Left ventricle myocardium inferior (tissue), 1 donor: ENCODE results near the gene DDX1. TPM values are rescaled to one million over a fixed set of nuclear protein-coding genes. Genes with fewer than 3 reads are reported as not detected.

Experiments used
- DNase-seq: peaks from one replicate; pipeline ENCODE4 v3.0.0-alpha.2; 2020
- H3K27ac ChIP-seq: fragments of 200-600 bp; replicated peaks from 2 replicates; pipeline ENCODE4 v1.8.0; 2021
- H3K27me3 ChIP-seq: fragments of 200-600 bp; 2 replicates; pipeline ENCODE4 v1.8.0; 2021; ENCODE audit warnings: low read depth
- H3K36me3 ChIP-seq: fragments of 200-600 bp; 2 replicates; pipeline ENCODE4 v1.8.0; 2021
- H3K4me1 ChIP-seq: fragments of 200-600 bp; 2 replicates; pipeline ENCODE4 v1.8.0; 2021
- H3K4me3 ChIP-seq: fragments of 200-600 bp; 2 replicates; pipeline ENCODE4 v1.8.0; 2021; ENCODE audit warnings: mild to moderate bottlenecking, moderate library complexity
- H3K9me3 ChIP-seq: fragments of 200-600 bp; replicated peaks from 2 replicates; pipeline ENCODE4 v1.8.0; 2021
- intact Hi-C: fragments of 100-400 bp; cut with micrococcal nuclease; formaldehyde crosslinking; loops from one replicate; pipeline ENCODE4 v1.11.0; 2022
- total RNA-seq: library from RNA; stranded (reverse); fragmentation: NEBNext Ultra II Directional; extraction: Animal tissue kit (Norgen Biotek cat#: 25700); gene quantifications from one replicate; pipeline ENCODE4 v1.2.1, GENCODE V29; 2021
- TF ChIP-seq, protein P1 (sequence below): fragments of 200-600 bp; IDR thresholded peaks from 2 replicates; pipeline ENCODE4 v1.8.0; 2021; ENCODE audit warnings: antibody characterized with exemption, mild to moderate bottlenecking, borderline replicate concordance
- donor health status: DM: no; HTN: yes; CAD: no; lungs with severe emphysema.

Gene DDX1
- total RNA-seq, 1 donor from 2014 or later: 156 TPM

DNA sequence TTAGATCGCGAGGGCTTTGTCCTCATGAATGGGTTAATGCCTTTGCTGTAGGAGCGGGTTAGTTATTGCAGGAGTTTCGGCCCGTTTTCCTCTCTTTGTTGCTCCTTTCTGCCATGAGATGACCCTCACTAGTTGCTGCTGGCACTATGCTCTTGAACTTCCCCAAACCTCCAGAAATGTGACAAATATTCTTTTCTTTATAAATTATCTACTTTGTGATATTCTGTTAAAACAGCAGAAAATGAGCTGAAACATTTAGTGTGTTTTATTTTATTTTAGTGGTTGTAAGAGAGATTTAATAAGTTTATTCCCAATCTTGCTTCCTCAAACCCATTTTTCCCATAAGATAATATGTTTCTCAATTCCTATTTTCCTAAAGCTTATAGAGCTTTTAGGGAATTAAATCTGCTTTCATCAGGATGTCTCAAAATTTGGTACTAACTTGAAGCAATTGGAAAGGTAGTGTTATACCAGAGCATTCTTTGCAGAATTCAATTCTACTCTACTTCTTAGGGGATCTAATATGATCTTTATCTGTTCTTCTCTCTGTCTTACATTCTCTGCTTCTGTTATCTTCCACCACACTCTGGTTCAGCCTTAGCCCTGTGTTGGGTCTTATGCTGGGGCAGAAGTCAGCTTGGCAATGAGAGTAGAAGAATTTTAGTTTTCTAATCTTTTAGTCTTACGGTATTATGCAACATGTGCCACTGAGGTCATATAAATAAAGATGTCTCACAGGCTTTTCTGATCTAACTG lies 23.1 kb downstream of the DDX1 start:
- no peak for DNase-seq
- intact Hi-C loops: no loop called here
- Histone ChIP-seq H3K4me3 (no peak overlapping the region), H3K27me3 (no peaks in the 10 kb centered on the region), H3K4me1 (peaks cover 8% of the 10 kb centered on the region), H3K27ac (no peak overlapping the region), H3K36me3 (peaks cover 75% of the 10 kb centered on the region), H3K9me3 (no peaks in the 10 kb centered on the region)
- TF ChIP-seq, protein P1, sequence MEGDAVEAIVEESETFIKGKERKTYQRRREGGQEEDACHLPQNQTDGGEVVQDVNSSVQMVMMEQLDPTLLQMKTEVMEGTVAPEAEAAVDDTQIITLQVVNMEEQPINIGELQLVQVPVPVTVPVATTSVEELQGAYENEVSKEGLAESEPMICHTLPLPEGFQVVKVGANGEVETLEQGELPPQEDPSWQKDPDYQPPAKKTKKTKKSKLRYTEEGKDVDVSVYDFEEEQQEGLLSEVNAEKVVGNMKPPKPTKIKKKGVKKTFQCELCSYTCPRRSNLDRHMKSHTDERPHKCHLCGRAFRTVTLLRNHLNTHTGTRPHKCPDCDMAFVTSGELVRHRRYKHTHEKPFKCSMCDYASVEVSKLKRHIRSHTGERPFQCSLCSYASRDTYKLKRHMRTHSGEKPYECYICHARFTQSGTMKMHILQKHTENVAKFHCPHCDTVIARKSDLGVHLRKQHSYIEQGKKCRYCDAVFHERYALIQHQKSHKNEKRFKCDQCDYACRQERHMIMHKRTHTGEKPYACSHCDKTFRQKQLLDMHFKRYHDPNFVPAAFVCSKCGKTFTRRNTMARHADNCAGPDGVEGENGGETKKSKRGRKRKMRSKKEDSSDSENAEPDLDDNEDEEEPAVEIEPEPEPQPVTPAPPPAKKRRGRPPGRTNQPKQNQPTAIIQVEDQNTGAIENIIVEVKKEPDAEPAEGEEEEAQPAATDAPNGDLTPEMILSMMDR: no peak

DNA sequence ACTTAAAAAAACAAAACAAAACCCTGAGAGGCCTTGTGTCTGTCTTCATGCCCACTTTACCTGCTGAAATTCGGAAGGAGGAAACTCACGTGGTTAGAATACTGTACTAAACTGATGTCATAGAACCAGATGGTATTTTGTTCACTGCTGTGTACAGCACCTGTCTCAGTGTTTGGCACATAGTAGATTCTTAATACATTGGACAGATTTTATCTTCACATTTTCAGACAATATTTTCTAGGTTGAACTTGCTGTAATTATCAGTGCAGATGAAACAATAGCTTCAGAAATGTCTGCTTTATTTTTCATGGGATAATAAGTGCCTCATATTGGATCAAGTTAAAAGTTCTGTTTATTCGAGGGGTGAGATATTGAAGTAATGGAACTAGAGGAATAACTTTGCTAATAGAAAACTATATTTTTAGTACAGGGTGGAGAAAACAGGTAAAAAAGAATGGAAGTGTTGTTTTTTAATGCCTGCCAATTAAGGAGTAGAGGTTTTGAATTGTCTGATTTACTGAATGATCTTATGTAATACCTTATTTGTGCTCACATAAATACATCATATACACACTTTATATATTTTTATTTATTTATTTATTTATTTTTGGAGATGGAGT lies 23.7 kb downstream of the DDX1 start:
- H3K4me1 ChIP-seq: peaks cover 8% of the 10 kb centered on the region
- no peak overlapping the region for H3K27ac ChIP-seq
- no peak for DNase-seq
- H3K36me3 ChIP-seq: peaks cover 75% of the 10 kb centered on the region
- H3K9me3 ChIP-seq: no peaks in the 10 kb centered on the region
- no peaks in the 10 kb centered on the region for H3K27me3 ChIP-seq
- TF ChIP-seq, protein P1: no peak
- H3K4me3 ChIP-seq: no peak overlapping the region
- intact Hi-C loops: no loop called here

DNA sequence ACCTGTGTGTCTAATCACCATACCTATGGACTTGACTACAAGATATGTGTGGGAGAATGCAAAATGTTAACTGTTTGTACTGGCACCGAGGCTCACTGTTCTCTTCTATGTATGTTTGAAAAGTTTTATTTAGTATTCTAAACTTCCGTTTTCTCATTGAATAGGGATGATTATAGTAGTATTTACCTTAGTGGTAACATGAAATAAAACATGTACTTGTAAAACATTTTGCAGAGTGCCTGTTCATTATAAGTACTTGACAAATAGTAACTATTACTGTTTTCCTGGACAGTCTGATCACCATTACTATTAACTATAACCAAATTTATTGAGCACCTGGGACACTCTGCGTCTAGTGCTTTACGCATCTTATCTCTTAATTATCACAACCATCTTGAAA lies 24.8 kb downstream of the DDX1 start:
- TF ChIP-seq, protein P1: no peak
- intact Hi-C loops: no loop called here
- Histone ChIP-seq H3K4me3 (no peak overlapping the region), H3K27ac (no peak overlapping the region), H3K36me3 (peaks cover 82% of the 10 kb centered on the region), H3K4me1 (peaks cover 8% of the 10 kb centered on the region), H3K27me3 (no peaks in the 10 kb centered on the region), H3K9me3 (no peaks in the 10 kb centered on the region)
- DNase-seq: no peak

DNA sequence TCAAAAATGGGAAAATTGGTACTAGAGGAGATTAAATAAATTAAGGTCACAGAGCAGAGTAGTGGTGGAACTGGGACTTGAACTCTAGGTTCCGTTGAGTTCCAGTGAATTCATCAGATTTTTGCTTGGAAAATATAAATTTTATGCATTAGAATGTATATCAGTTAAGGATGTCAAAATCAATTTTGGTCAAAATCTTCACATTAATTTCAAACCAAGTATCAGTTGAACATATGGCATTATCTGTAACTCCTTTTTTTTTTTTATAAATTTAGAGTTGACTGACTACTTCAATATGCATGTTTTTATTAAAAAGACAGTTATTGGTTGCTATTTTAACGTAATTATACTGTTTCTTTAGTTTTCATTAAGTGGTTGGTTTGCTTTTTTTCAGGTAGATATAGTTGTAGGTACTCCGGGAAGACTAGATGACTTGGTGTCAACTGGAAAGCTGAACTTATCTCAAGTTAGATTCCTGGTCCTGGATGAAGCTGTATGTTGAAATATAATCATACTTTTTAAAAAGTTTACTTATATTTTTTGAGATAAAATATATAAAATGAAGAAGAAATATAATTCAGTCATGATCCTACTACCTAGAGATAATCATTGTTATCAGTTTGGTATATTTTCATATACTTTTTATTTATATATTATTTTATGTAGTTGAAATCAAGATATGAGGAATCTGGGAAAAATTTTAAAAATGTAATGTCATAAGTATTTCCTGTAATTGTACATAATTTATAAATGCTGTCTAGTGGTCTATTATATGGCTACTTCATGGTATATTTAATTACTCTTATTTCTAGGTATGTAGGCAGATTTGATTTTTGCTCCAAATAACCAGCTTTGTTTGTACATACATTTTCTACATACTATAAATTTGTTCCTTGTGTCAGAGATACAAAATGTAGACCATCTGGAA lies 25.4 kb downstream of the DDX1 start:
- Histone ChIP-seq H3K9me3 (no peaks in the 10 kb centered on the region), H3K36me3 (peaks cover 89% of the 10 kb centered on the region), H3K27me3 (no peaks in the 10 kb centered on the region), H3K4me3 (no peak overlapping the region), H3K4me1 (peaks cover 8% of the 10 kb centered on the region), H3K27ac (no peak overlapping the region)
- TF ChIP-seq, protein P1: no peak
- no peak for DNase-seq
- intact Hi-C loops: no loop called here

DNA sequence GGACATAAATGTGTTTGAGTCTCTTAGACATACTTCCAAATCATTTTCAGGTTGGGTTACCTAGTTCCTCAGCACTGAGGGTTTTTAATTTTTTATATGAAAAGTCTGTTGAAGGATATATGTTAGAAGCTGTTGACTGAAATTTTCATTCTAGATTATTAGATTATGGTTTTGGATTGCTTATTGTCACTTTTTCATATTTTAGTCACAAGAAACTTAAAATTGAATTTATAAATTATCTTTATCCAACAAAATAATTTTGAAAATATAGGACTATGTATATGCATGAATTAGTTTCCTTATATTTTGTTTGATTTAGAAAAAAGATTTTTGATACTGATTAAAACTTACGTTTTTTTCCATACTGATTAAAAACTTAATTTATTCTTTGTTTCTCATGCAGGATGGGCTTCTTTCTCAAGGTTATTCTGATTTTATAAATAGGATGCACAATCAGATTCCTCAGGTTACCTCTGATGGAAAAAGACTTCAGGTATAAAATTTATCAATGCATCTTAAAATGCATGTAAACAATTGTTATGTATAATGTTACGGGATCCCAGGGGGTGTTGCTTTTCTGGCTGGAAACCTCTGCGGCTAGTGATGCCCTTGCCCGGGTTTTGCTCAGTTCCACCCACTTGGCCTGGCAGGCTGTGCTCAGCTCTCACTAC lies 26.2 kb downstream of the DDX1 start:
- intact Hi-C loops: no loop called here
- no peak for DNase-seq
- Histone ChIP-seq H3K36me3 (peaks cover 97% of the 10 kb centered on the region), H3K4me3 (no peak overlapping the region), H3K4me1 (peaks cover 8% of the 10 kb centered on the region), H3K27me3 (no peaks in the 10 kb centered on the region), H3K27ac (no peak overlapping the region), H3K9me3 (no peaks in the 10 kb centered on the region)
- TF ChIP-seq, protein P1: no peak
